SK-N-SH (cell line): ENCODE measurements around the gene ASPSCR1. TPM values are rescaled to one million over a fixed set of nuclear protein-coding genes. Genes with fewer than 3 reads are reported as not detected.

Experiments used
- CTCF ChIA-PET: fragments of 300-600, 350-600 bp; formaldehyde crosslinking; extraction: SDS; loops from one replicate; lab custom pipeline; 2021; lab: Yijun Ruan, JAX
- POLR2A ChIA-PET: fragments of 350-600 bp; sonication (Branson Sonifier 250); formaldehyde crosslinking; extraction: SDS; loops from one replicate; lab custom pipeline; 2020; ENCODE audit warnings: antibody characterized with exemption, inconsistent platforms; lab: Yijun Ruan, JAX
- DNase-seq: peaks from one replicate; pipeline ENCODE4 v3.0.0; 2012
- H2AFZ ChIP-seq: fragments of 200-600 bp; sonication (generic); 2 replicates; pipeline ENCODE4 v1.8.1; 2016; ENCODE audit warnings: antibody characterized with exemption, mild to moderate bottlenecking, low read depth
- H3F3A ChIP-seq: fragments of 200-600 bp; sonication (generic); replicated peaks from 2 replicates; pipeline ENCODE3; 2016; ENCODE audit warnings: antibody characterized with exemption, mild to moderate bottlenecking; ENCODE audit not compliant: insufficient read depth
- H3K27ac ChIP-seq, 2 experiments: fragments of 200-500 bp in 1 of 2; fragments of 200-600 bp in 1 of 2; sonication (Bioruptor generic) in 1 of 2; sonication (generic), shearing (Covaris generic) in 1 of 2; 2 replicates each; pipeline versions ENCODE4 v1.5.1 to v1.6.1; 2014 to 2016; ENCODE audit warnings: low read depth in 2 of 2, inconsistent platforms in 1 of 2, low read length in 1 of 2, mild to moderate bottlenecking in 1 of 2, mixed read lengths in 1 of 2
- H3K27me3 ChIP-seq: fragments of 200-600 bp; sonication (generic), shearing (Covaris generic); 2 replicates; pipeline ENCODE4 v1.6.1; 2016; ENCODE audit warnings: mixed run types; ENCODE audit not compliant: insufficient read depth
- H3K36me3 ChIP-seq, 2 experiments: fragments of 200-500 bp in 1 of 2; fragments of 200-600 bp in 1 of 2; sonication (Bioruptor generic) in 1 of 2; sonication (generic) in 1 of 2; replicated peaks in 1 of 2; 2 replicates each; pipeline versions ENCODE3 to v1.5.1; 2014 to 2016; ENCODE audit warnings: low read length in 1 of 2, mild to moderate bottlenecking in 1 of 2; ENCODE audit not compliant: insufficient read depth in 2 of 2, control insufficient read depth in 1 of 2
- H3K4me1 ChIP-seq, 2 experiments: fragments of 200-500 bp in 1 of 2; fragments of 200-600 bp in 1 of 2; sonication (Bioruptor generic) in 1 of 2; sonication (generic), shearing (Covaris generic) in 1 of 2; 2 replicates each; pipeline versions ENCODE4 v1.5.1 to v1.6.1; 2014 to 2016; ENCODE audit warnings: low read depth in 1 of 2, low read length in 1 of 2, mixed run types in 1 of 2; ENCODE audit not compliant: insufficient read depth in 2 of 2, control insufficient read depth in 1 of 2
- H3K4me2 ChIP-seq: fragments of 200-600 bp; sonication (generic), shearing (Covaris generic); 2 replicates; pipeline ENCODE4 v1.6.1; 2017; ENCODE audit warnings: mixed run types
- H3K4me3 ChIP-seq, 2 experiments: fragments of 200-500 bp in 1 of 2; fragments of 200-600 bp in 1 of 2; sonication (Bioruptor generic) in 1 of 2; sonication (generic), shearing (Covaris generic) in 1 of 2; 2 replicates each; pipeline versions ENCODE4 v1.5.1 to v1.8.1; 2014 to 2016; ENCODE audit warnings: low read depth in 2 of 2, inconsistent platforms in 1 of 2, low read length in 1 of 2, mild to moderate bottlenecking in 1 of 2, mixed read lengths in 1 of 2, moderate library complexity in 1 of 2
- H3K79me2 ChIP-seq: fragments of 200-600 bp; sonication (generic); 2 replicates; pipeline ENCODE4 v1.8.1; 2017; ENCODE audit warnings: mild to moderate bottlenecking; ENCODE audit not compliant: insufficient read depth
- H3K9ac ChIP-seq: fragments of 200-600 bp; sonication (generic); 2 replicates; pipeline ENCODE4 v1.6.1; 2017; ENCODE audit warnings: mixed run types
- H3K9me2 ChIP-seq: fragments of 200-600 bp; sonication (generic); 2 replicates; pipeline ENCODE4 v1.6.1; 2017; ENCODE audit warnings: mixed run types
- H3K9me3 ChIP-seq: fragments of 200-600 bp; sonication (generic); 2 replicates; pipeline ENCODE4 v1.6.1; 2017; ENCODE audit warnings: mixed run types, mild to moderate bottlenecking, moderate library complexity
- H4K20me1 ChIP-seq: fragments of 200-600 bp; sonication (generic); 2 replicates; pipeline ENCODE4 v1.6.1; 2017; ENCODE audit warnings: mild to moderate bottlenecking, mixed run types; ENCODE audit not compliant: insufficient read depth
- CHD2 ChIP-seq: fragments of 150-350 bp; IDR thresholded peaks from 2 replicates; pipeline ENCODE4 v1.6.1; 2018; ENCODE audit warnings: low read length; ENCODE audit not compliant: partially characterized antibody
- CTCF ChIP-seq: fragments of 200-600 bp; sonication (generic); IDR thresholded peaks from 2 replicates; pipeline ENCODE4 v1.6.1; 2017; ENCODE audit warnings: antibody characterized with exemption, mild to moderate bottlenecking, moderate library complexity
- ELF1 ChIP-seq: IDR thresholded peaks from 2 replicates; pipeline ENCODE4 v1.4.0; 2012
- EP300 ChIP-seq, 2 experiments: IDR thresholded peaks; 2 replicates each; pipeline versions ENCODE4 v1.4.0 to v1.6.1; 2012; ENCODE audit warnings: borderline replicate concordance in 1 of 2, low read depth in 1 of 2, low read length in 1 of 2
- EZH2phosphoT487 ChIP-seq: fragments of 200-600 bp; sonication (generic); IDR thresholded peaks from 2 replicates; pipeline ENCODE4 v1.6.1; 2017; ENCODE audit warnings: low read depth, mixed run types, mild to moderate bottlenecking, antibody characterized with exemption, moderate library complexity, borderline replicate concordance
- FOSL2 ChIP-seq: IDR thresholded peaks from 2 replicates; pipeline ENCODE4 v1.4.0; 2012; ENCODE audit warnings: low read depth, mild to moderate bottlenecking, moderate library complexity, borderline replicate concordance
- FOXJ3 ChIP-seq: sonication (generic); formaldehyde crosslinking; IDR thresholded peaks from 2 replicates; pipeline ENCODE4 v1.5.1; 2020; ENCODE audit warnings: mild to moderate bottlenecking, missing genetic modification reagents
- GABPA ChIP-seq: IDR thresholded peaks from 2 replicates; pipeline ENCODE4 v1.4.0; 2012; ENCODE audit warnings: low read depth, mild to moderate bottlenecking
- GATA2 ChIP-seq: sonication (generic); formaldehyde crosslinking; IDR thresholded peaks from 2 replicates; pipeline ENCODE4 v1.5.0; 2020; ENCODE audit warnings: mild to moderate bottlenecking, missing genetic modification reagents
- JUND ChIP-seq: IDR thresholded peaks from 2 replicates; pipeline ENCODE4 v1.4.0; 2012
- MEF2A ChIP-seq: IDR thresholded peaks from 2 replicates; pipeline ENCODE4 v1.4.0; 2012; ENCODE audit warnings: low read depth, borderline replicate concordance
- MXI1 ChIP-seq: IDR thresholded peaks from 2 replicates; pipeline ENCODE4 v1.6.1; 2012; ENCODE audit warnings: mild to moderate bottlenecking, low read depth, low read length, improper control_type of control experiment
- PBX3 ChIP-seq: IDR thresholded peaks from 2 replicates; pipeline ENCODE4; 2012
- RCOR1 ChIP-seq: fragments of 150-350 bp; IDR thresholded peaks from 2 replicates; pipeline ENCODE4 v1.6.1; 2017; ENCODE audit warnings: antibody characterized with exemption, low read length
- RFX5 ChIP-seq: IDR thresholded peaks from 2 replicates; pipeline ENCODE4 v1.6.1; 2012; ENCODE audit warnings: mild to moderate bottlenecking, improper control_type of control experiment, low read length
- SMC3 ChIP-seq: IDR thresholded peaks from 2 replicates; pipeline ENCODE4 v1.6.1; 2012; ENCODE audit warnings: low read depth, low read length, improper control_type of control experiment
- TAF1 ChIP-seq: IDR thresholded peaks from 2 replicates; pipeline ENCODE4 v1.6.1; 2012; ENCODE audit warnings: low read depth, mild to moderate bottlenecking, low read length, moderate library complexity, borderline replicate concordance
- USF1 ChIP-seq: IDR thresholded peaks from 2 replicates; pipeline ENCODE4 v1.4.0; 2012; ENCODE audit warnings: low read depth, borderline replicate concordance
- WGBS: methylation state at CpG from one replicate; pipeline ENCODE4 v1.1.6; 2017; ENCODE audit warnings: low lambda C conversion rate; 5-methylcytosine and 5-hydroxymethylcytosine counted together
- polyA plus RNA-seq, 3 experiments: library from polyadenylated mRNA; depleted of rRNA; stranded (reverse); fragments of >200 nt; gene quantifications; 2 replicates each; pipeline ENCODE4 v1.2.3, GENCODE V29; 2012

ASPSCR1 gene
- polyA plus RNA-seq, 1 of the 3 experiments (the other 2 are of a cell fraction), result 36.2 TPM

GRCh38 chr17:81987161-81987770 is 9.8 kb downstream of the ASPSCR1 start:
- Histone ChIP-seq H3K4me1 (peaks cover 0 to 19% of the 10 kb centered on the region in 2 experiments; a peak in 1 of 4 replicates), H3K27me3 (no peaks in the 10 kb centered on the region), H3K9me3 (no peaks in the 10 kb centered on the region), H3K4me2 (no peak overlapping the region), H3K36me3 (peaks cover 19 to 20% of the 10 kb centered on the region in 2 experiments), H3K9ac (no peak overlapping the region), H3K4me3 (no peak overlapping the region), H3F3A (peaks cover 7% of the 10 kb centered on the region), H2AFZ (no peak overlapping the region), H3K27ac (no peak overlapping the region), H4K20me1 (no peaks in the 10 kb centered on the region; the same call in 1 of the 2 replicates), H3K79me2 (peaks cover 16% of the 10 kb centered on the region; the same call in 1 of the 2 replicates), H3K9me2 (no peaks in the 10 kb centered on the region)
- WGBS, result 94% methylated on average over 26 of the region's 26 CpGs
- POLR2A ChIA-PET, result interaction anchor here (1.3 kb wide), 1 partner anchor 9 kb away, joined by 6 read pairs; no protein-coding TSS in a partner anchor
- CTCF ChIA-PET, result interaction anchor here (1.3 to 6.1 kb wide), 3 partner anchors 24 to 43 kb away, joined by 3 to 64 read pairs (median 8); partner anchors contain the start of genes NOTUM and RAC3
- DNase-seq, result no peak
- TF ChIP-seq FOSL2 (no peak), JUND (no peak), USF1 (no peak), RFX5 (no peak), EZH2phosphoT487 (no peak), CHD2 (no peak), TAF1 (no peak), SMC3 (no peak), FOXJ3 (no peak), CTCF (no peak), GABPA (no peak), RCOR1 (no peak), MXI1 (no peak), GATA2 (no peak), EP300 (IDR thresholded peaks at IDR 0.05; ENCODE audit: borderline replicate concordance in 1 of 2, low read depth in 1 of 2, low read length in 1 of 2) (no peak), ELF1 (no peak), MEF2A (no peak), PBX3 (no peak)
